HepG2 (cell line): ENCODE measurements around the gene HECTD3. TPM values are rescaled to one million over a fixed set of nuclear protein-coding genes. Genes with fewer than 3 reads are reported as not detected.

ENCODE experiments used
- ATAC-seq: fragments of 200-7000 bp; cut with Tn5 transposase; 3 replicates; pipeline ENCODE4 v1.9.1; 2020; ENCODE audit warnings: mild to moderate bottlenecking, moderate library complexity
- BruUV-seq: library from RNA; stranded (reverse); fragments of 400-500 nt; replicated peaks from 2 replicates; lab custom pipeline; 2021; lab: Mats Ljungman, UMichigan
- CTCF ChIA-PET: fragments of 300-600 bp; formaldehyde crosslinking; extraction: SDS; loops from one replicate; lab custom pipeline; 2021; ENCODE audit warnings: low total read pairs, inconsistent platforms, low intra/inter-chr PET ratio; lab: Yijun Ruan, JAX
- POLR2A ChIA-PET: fragments of 350-600 bp; sonication (Branson Sonifier 250); formaldehyde crosslinking; loops from one replicate; lab custom pipeline; 2020; ENCODE audit warnings: antibody characterized with exemption, inconsistent platforms; lab: Yijun Ruan, JAX
- DNase-seq: peaks from one replicate; pipeline ENCODE4 v3.0.0-alpha.2; 2015; ENCODE audit warnings: low spot score
- FAIRE-seq: peaks from 3 replicates; lab custom pipeline; 2011; peaks lifted over from hg19 to GRCh38; lab: Jason Lieb, UNC
- H2AFZ ChIP-seq: one replicate; pipeline ENCODE4 v1.6.1; 2011; ENCODE audit warnings: low read length, inconsistent platforms
- H3K27ac ChIP-seq: fragments of 300-600 bp; 3 replicates; pipeline ENCODE4 v1.8.0; 2011; ENCODE audit warnings: mixed run types, mild to moderate bottlenecking, mixed read lengths, low read length, inconsistent platforms; ENCODE audit not compliant: insufficient read depth; ENCODE audit errors: extremely low read length
- H3K27me3 ChIP-seq, 2 experiments: fragments of 200-600 bp in 1 of 2; 2 replicates in 1 of 2; 3 replicates in 1 of 2; pipeline versions ENCODE4 v1.6.0 to v1.8.0; 2011; ENCODE audit warnings: low read length in 2 of 2, mild to moderate bottlenecking in 2 of 2, moderate library complexity in 2 of 2, inconsistent platforms in 1 of 2; ENCODE audit not compliant: insufficient read depth in 2 of 2, control insufficient read depth in 1 of 2
- H3K36me3 ChIP-seq, 2 experiments: fragments of 200-600 bp in 1 of 2; replicated peaks in 1 of 2; 2 replicates in 1 of 2; 3 replicates in 1 of 2; pipeline versions ENCODE4 v1.5.1 to v1.8.0; 2011; ENCODE audit warnings: low read length in 2 of 2, inconsistent platforms in 1 of 2; ENCODE audit not compliant: insufficient read depth in 2 of 2, control insufficient read depth in 1 of 2
- H3K4me1 ChIP-seq: 2 replicates; pipeline ENCODE4 v1.5.1; 2012; ENCODE audit warnings: low read length, inconsistent platforms; ENCODE audit not compliant: insufficient read depth
- H3K4me2 ChIP-seq: 2 replicates; pipeline ENCODE4 v1.6.0; 2011; ENCODE audit warnings: low read depth, low read length, inconsistent platforms
- H3K4me3 ChIP-seq, 3 experiments: fragments of 200-600 bp in 1 of 3; sonication (generic), shearing (Covaris generic) in 1 of 3; replicated peaks in 1 of 3; 2 replicates each; pipeline ENCODE4 v1.5.1; 2011 to 2016; ENCODE audit warnings: low read length in 3 of 3, inconsistent platforms in 2 of 3, low read depth in 2 of 3, mild to moderate bottlenecking in 2 of 3, control low read depth in 1 of 3, mixed read lengths in 1 of 3; ENCODE audit not compliant: insufficient read depth in 1 of 3
- H3K79me2 ChIP-seq: one replicate; pipeline ENCODE4 v1.6.1; 2011; ENCODE audit warnings: low read length, inconsistent platforms; ENCODE audit not compliant: insufficient read depth
- H3K9ac ChIP-seq: 2 replicates; pipeline ENCODE4 v1.6.0; 2011; ENCODE audit warnings: mild to moderate bottlenecking, low read depth, low read length, inconsistent platforms; ENCODE audit not compliant: insufficient read depth
- H3K9me3 ChIP-seq: 2 replicates; pipeline ENCODE4 v1.5.1; 2012; ENCODE audit warnings: mild to moderate bottlenecking, low read length
- H4K20me1 ChIP-seq: 2 replicates; pipeline ENCODE4 v1.6.0; 2011; ENCODE audit warnings: inconsistent platforms, mild to moderate bottlenecking, low read length, moderate library complexity; ENCODE audit not compliant: insufficient read depth
- DPF2 ChIP-seq: sonication (generic); formaldehyde crosslinking; IDR thresholded peaks from 2 replicates; pipeline ENCODE4 v1.4.0; 2020; ENCODE audit warnings: mild to moderate bottlenecking, low read depth, missing genetic modification reagents, borderline replicate concordance
- PAF1 ChIP-seq: IDR thresholded peaks from 2 replicates; pipeline ENCODE4 v1.6.1; 2016; ENCODE audit warnings: missing genetic modification reagents, missing compliant biosample characterization
- PHF5A ChIP-seq: IDR thresholded peaks from one replicate; pipeline ENCODE4 v1.6.1; 2018; ENCODE audit warnings: low read depth, missing genetic modification reagents; ENCODE audit not compliant: unreplicated experiment
- RAD51 ChIP-seq: fragments of 450-650 bp; IDR thresholded peaks from 2 replicates; pipeline ENCODE4 v1.6.1; 2016; ENCODE audit warnings: borderline replicate concordance
- ZBTB7B ChIP-seq: sonication (generic); formaldehyde crosslinking; IDR thresholded peaks from 2 replicates; pipeline ENCODE4 v1.4.0; 2020; ENCODE audit warnings: missing genetic modification reagents
- ZFP90 ChIP-seq: sonication (generic); formaldehyde crosslinking; IDR thresholded peaks from 2 replicates; pipeline ENCODE4 v1.8.0; 2022; ENCODE audit warnings: missing genetic modification reagents, mild to moderate bottlenecking, inconsistent platforms, borderline replicate concordance
- ZFX ChIP-seq: sonication (generic); formaldehyde crosslinking; IDR thresholded peaks from 2 replicates; pipeline ENCODE4 v1.4.0; 2020; ENCODE audit warnings: mild to moderate bottlenecking, low read depth, missing genetic modification reagents, moderate library complexity
- ZNF431 ChIP-seq: sonication (generic); formaldehyde crosslinking; IDR thresholded peaks from 2 replicates; pipeline ENCODE4 v1.9.0; 2022; ENCODE audit warnings: missing genetic modification reagents, low read depth, mild to moderate bottlenecking, borderline replicate concordance
- ZNF570 ChIP-seq: sonication (generic); formaldehyde crosslinking; IDR thresholded peaks from 2 replicates; pipeline ENCODE4 v1.4.0; 2020; ENCODE audit warnings: mild to moderate bottlenecking, missing genetic modification reagents, borderline replicate concordance
- ZNF577 ChIP-seq: sonication (generic); formaldehyde crosslinking; IDR thresholded peaks from 2 replicates; pipeline ENCODE4 v1.4.0; 2020; ENCODE audit warnings: mild to moderate bottlenecking, low read depth, missing genetic modification reagents, borderline replicate concordance
- ZNF614 ChIP-seq: IDR thresholded peaks from 2 replicates; pipeline ENCODE4 v1.6.1; 2018; ENCODE audit warnings: missing biosample characterization, missing genetic modification reagents, inconsistent platforms, borderline replicate concordance
- ZNF629 ChIP-seq: sonication (generic); formaldehyde crosslinking; conservative IDR thresholded peaks from 2 replicates; pipeline ENCODE4 v1.5.0; 2020; ENCODE audit warnings: missing genetic modification reagents
- ZZZ3 ChIP-seq: sonication (generic); formaldehyde crosslinking; IDR thresholded peaks from 2 replicates; pipeline ENCODE4 v1.4.0; 2020; ENCODE audit warnings: missing genetic modification reagents, mild to moderate bottlenecking, borderline replicate concordance
- WGBS: methylation state at CpG from one replicate; pipeline ENCODE4 v1.1.6; 2017; ENCODE audit warnings: low lambda C conversion rate; 5-methylcytosine and 5-hydroxymethylcytosine counted together
- in situ Hi-C: cut with HindIII; loops from 2 replicates; pipeline ENCODE4 v1.10.0; 2017; ENCODE audit warnings: low pct_unique_long_range_greater_than_20kb; ENCODE audit not compliant: extremely low pct_ligation_motif_present
- intact Hi-C: fragments of 100-400 bp; cut with micrococcal nuclease; formaldehyde crosslinking; loops from one replicate; pipeline ENCODE4 v1.10.0; 2022; ENCODE audit not compliant: unreplicated experiment
- polyA plus RNA-seq, 8 experiments: library from polyadenylated mRNA; depleted of rRNA in 3 of 8; stranded (reverse) in 7 of 8; unstranded in 1 of 8; fragments of >200 nt; fragmentation: Illumina TruSeq in 4 of 8; extraction: Trizol in 4 of 8; gene quantifications; 2 replicates each; pipeline versions ENCODE4 v1.2.1 to v1.2.3, GENCODE V29; 2011 to 2016; ENCODE audit warnings: low read depth in 4 of 8, missing spikeins in 1 of 8, mixed read lengths in 1 of 8; ENCODE audit not compliant: insufficient read depth in 1 of 8
- total RNA-seq, 5 experiments: library from RNA; depleted of rRNA; stranded (reverse); fragments of >200 nt; fragmentation: Illumina TruSeq; extraction: Trizol; gene quantifications; 2 replicates each; pipeline ENCODE4 v1.2.3, GENCODE V29; 2016; ENCODE audit warnings: low read depth in 1 of 5
- TF ChIP-seq, protein P1 (sequence below): sonication (generic); formaldehyde crosslinking; IDR thresholded peaks from 2 replicates; pipeline ENCODE4 v1.4.0; 2020; ENCODE audit warnings: missing genetic modification reagents
- TF ChIP-seq, protein P2 (sequence below): sonication (generic); formaldehyde crosslinking; conservative IDR thresholded peaks from 2 replicates; pipeline ENCODE4 v1.8.0; 2022; ENCODE audit warnings: mild to moderate bottlenecking, moderate library complexity, missing genetic modification reagents
- TF ChIP-seq, protein P3 (sequence below): sonication (generic); formaldehyde crosslinking; IDR thresholded peaks from 2 replicates; pipeline ENCODE4 v1.5.1; 2020; ENCODE audit warnings: missing genetic modification reagents, mild to moderate bottlenecking, borderline replicate concordance

HECTD3 gene
- total and polyA plus RNA-seq, 2 of the 13 experiments (the other 11 are each of a cell fraction or from before 2014, with no cell fraction given): 18.6 to 24.5 TPM

DNA sequence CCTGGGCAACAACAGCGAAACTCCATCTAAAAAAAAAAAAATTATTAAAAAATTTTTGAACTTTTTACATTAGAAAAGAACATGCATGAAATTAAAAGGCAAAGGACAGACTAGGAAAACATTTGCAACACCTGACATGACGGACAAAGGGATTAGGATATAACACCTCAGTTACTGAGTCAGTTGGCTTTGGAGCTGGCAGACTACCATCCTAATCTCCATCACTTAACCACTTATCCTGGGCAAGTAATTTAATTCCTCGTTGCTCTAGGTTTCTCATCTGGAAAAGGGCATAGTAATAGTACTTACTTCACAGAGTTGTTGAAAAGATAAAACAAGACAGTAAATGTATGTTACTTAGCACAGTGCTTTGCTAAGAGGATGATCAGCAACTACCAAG lies 11.9 kb downstream of the HECTD3 start:
- Histone ChIP-seq H3K79me2 (no peaks in the 10 kb centered on the region), H4K20me1 (no peaks in the 10 kb centered on the region), H3K36me3 (peaks cover 9 to 10% of the 10 kb centered on the region in 2 experiments), H3K4me3 (no peak overlapping the region), H3K27ac (no peak overlapping the region), H3K4me1 (peaks cover 7% of the 10 kb centered on the region), H3K4me2 (no peak overlapping the region), H3K27me3 (no peaks in the 10 kb centered on the region), H3K9me3 (no peaks in the 10 kb centered on the region), H3K9ac (no peak overlapping the region), H2AFZ (no peak overlapping the region)
- 67% methylated on average over 3 of the region's 3 CpGs for WGBS
- CTCF ChIA-PET: no interaction called here
- BruUV-seq: no TSS peak
- in situ Hi-C loops (no loop called here), intact Hi-C loops (no loop called here)
- POLR2A ChIA-PET: no interaction called here
- DNase-seq (no peak), ATAC-seq (no peak), FAIRE-seq (no peak)
- TF ChIP-seq ZNF614 (CRISPR knock-in tag) (no peak), ZBTB7B (no peak), ZNF629 (no peak), PAF1 (CRISPR knock-in tag) (no peak), DPF2 (CRISPR knock-in tag) (no peak), ZFX (CRISPR knock-in tag) (no peak), ZNF577 (no peak), PHF5A (no peak), ZNF431 (no peak), ZNF570 (CRISPR knock-in tag) (no peak), ZFP90 (CRISPR knock-in tag) (no peak), RAD51 (no peak), ZZZ3 (CRISPR knock-in tag) (no peak)
- TF ChIP-seq, protein P1, sequence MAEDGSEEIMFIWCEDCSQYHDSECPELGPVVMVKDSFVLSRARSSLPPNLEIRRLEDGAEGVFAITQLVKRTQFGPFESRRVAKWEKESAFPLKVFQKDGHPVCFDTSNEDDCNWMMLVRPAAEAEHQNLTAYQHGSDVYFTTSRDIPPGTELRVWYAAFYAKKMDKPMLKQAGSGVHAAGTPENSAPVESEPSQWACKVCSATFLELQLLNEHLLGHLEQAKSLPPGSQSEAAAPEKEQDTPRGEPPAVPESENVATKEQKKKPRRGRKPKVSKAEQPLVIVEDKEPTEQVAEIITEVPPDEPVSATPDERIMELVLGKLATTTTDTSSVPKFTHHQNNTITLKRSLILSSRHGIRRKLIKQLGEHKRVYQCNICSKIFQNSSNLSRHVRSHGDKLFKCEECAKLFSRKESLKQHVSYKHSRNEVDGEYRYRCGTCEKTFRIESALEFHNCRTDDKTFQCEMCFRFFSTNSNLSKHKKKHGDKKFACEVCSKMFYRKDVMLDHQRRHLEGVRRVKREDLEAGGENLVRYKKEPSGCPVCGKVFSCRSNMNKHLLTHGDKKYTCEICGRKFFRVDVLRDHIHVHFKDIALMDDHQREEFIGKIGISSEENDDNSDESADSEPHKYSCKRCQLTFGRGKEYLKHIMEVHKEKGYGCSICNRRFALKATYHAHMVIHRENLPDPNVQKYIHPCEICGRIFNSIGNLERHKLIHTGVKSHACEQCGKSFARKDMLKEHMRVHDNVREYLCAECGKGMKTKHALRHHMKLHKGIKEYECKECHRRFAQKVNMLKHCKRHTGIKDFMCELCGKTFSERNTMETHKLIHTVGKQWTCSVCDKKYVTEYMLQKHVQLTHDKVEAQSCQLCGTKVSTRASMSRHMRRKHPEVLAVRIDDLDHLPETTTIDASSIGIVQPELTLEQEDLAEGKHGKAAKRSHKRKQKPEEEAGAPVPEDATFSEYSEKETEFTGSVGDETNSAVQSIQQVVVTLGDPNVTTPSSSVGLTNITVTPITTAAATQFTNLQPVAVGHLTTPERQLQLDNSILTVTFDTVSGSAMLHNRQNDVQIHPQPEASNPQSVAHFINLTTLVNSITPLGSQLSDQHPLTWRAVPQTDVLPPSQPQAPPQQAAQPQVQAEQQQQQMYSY (CRISPR knock-in tag): no peak
- TF ChIP-seq, protein P2, sequence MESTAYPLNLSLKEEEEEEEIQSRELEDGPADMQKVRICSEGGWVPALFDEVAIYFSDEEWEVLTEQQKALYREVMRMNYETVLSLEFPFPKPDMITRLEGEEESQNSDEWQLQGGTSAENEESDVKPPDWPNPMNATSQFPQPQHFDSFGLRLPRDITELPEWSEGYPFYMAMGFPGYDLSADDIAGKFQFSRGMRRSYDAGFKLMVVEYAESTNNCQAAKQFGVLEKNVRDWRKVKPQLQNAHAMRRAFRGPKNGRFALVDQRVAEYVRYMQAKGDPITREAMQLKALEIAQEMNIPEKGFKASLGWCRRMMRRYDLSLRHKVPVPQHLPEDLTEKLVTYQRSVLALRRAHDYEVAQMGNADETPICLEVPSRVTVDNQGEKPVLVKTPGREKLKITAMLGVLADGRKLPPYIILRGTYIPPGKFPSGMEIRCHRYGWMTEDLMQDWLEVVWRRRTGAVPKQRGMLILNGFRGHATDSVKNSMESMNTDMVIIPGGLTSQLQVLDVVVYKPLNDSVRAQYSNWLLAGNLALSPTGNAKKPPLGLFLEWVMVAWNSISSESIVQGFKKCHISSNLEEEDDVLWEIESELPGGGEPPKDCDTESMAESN (CRISPR knock-in tag): no peak
- TF ChIP-seq, protein P3, sequence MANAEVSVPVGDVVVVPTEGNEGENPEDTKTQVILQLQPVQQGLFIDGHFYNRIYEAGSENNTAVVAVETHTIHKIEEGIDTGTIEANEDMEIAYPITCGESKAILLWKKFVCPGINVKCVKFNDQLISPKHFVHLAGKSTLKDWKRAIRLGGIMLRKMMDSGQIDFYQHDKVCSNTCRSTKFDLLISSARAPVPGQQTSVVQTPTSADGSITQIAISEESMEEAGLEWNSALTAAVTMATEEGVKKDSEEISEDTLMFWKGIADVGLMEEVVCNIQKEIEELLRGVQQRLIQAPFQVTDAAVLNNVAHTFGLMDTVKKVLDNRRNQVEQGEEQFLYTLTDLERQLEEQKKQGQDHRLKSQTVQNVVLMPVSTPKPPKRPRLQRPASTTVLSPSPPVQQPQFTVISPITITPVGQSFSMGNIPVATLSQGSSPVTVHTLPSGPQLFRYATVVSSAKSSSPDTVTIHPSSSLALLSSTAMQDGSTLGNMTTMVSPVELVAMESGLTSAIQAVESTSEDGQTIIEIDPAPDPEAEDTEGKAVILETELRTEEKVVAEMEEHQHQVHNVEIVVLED: no peak
